Activated CD8-positive, alpha-beta T cell treated with anti-CD3 and anti-CD28 coated beads for 36 hours (primary cell): ENCODE measurements around the gene IFNA2. TPM values are rescaled to one million over a fixed set of nuclear protein-coding genes. Genes with fewer than 3 reads are reported as not detected.

Source experiments
- ATAC-seq: fragments of 200-7000 bp; cut with Tn5 transposase; one replicate; pipeline ENCODE4 v1.10.0; 2021; ENCODE audit warnings: mild to moderate bottlenecking, moderate library complexity
- CTCF ChIA-PET: fragments of 350-600 bp; sonication (Branson Sonifier 250); formaldehyde crosslinking; loops from one replicate; lab custom pipeline; 2021; ENCODE audit warnings: antibody characterized with exemption; lab: Charles Lee
- POLR2A ChIA-PET: fragments of 350-600 bp; sonication (Branson Sonifier 250); formaldehyde crosslinking; loops from one replicate; lab custom pipeline; 2021; ENCODE audit warnings: antibody characterized with exemption; lab: Charles Lee
- DNase-seq: peaks from one replicate; pipeline ENCODE4 v3.0.0-alpha.2; 2020
- H3K27ac Mint-ChIP-seq: one replicate; pipeline ENCODE4 v1.8.0; 2021; ENCODE audit warnings: mild to moderate bottlenecking, mixed read lengths
- H3K27me3 Mint-ChIP-seq: one replicate; pipeline ENCODE4 v1.8.0; 2021; ENCODE audit warnings: mixed read lengths
- H3K36me3 Mint-ChIP-seq: one replicate; pipeline ENCODE4 v1.8.0; 2021; ENCODE audit warnings: low read depth, mixed read lengths
- H3K4me1 Mint-ChIP-seq: one replicate; pipeline ENCODE4 v1.8.0; 2021; ENCODE audit warnings: low read depth, mixed read lengths
- H3K4me3 Mint-ChIP-seq: one replicate; pipeline ENCODE4 v1.8.0; 2021; ENCODE audit warnings: mild to moderate bottlenecking, moderate library complexity, mixed read lengths
- H3K9me3 Mint-ChIP-seq: one replicate; pipeline ENCODE4 v1.8.0; 2021; ENCODE audit warnings: mixed read lengths
- CTCF ChIP-seq: fragments of 200-600 bp; IDR thresholded peaks from one replicate; pipeline ENCODE4 v1.8.0; 2022; ENCODE audit warnings: antibody characterized with exemption, mild to moderate bottlenecking
- intact Hi-C: fragments of 100-400 bp; cut with micrococcal nuclease; formaldehyde crosslinking; loops from one replicate; pipeline ENCODE4 v1.10.0; 2022
- total RNA-seq, 2 experiments: library from RNA; stranded (reverse); gene quantifications; one replicate each; pipeline ENCODE4 v1.2.3, GENCODE V29; 2021

Gene IFNA2
- total RNA-seq, 2 experiments from 2014 or later = not detected

GRCh38 chr9:21340735-21341134, 44.5 kb downstream of the IFNA2 start:
- H3K36me3 Mint-ChIP-seq = no peaks in the 10 kb centered on the region
- intact Hi-C loops = no loop called here
- CTCF ChIA-PET = interaction anchor here (0.6 to 1.2 kb wide), 5 partner anchors 14 to 73 kb away, joined by 3 to 6 read pairs (median 3); no protein-coding TSS in a partner anchor
- H3K4me3 Mint-ChIP-seq = no peak overlapping the region
- POLR2A ChIA-PET = no interaction called here
- H3K4me1 Mint-ChIP-seq = peaks cover 10% of the 10 kb centered on the region
- H3K27me3 Mint-ChIP-seq = peaks cover 27% of the 10 kb centered on the region
- ATAC-seq (no peak), DNase-seq (no peak)
- no peaks in the 10 kb centered on the region for H3K9me3 Mint-ChIP-seq
- no peak overlapping the region for H3K27ac Mint-ChIP-seq
- no peak for TF ChIP-seq CTCF

DNA sequence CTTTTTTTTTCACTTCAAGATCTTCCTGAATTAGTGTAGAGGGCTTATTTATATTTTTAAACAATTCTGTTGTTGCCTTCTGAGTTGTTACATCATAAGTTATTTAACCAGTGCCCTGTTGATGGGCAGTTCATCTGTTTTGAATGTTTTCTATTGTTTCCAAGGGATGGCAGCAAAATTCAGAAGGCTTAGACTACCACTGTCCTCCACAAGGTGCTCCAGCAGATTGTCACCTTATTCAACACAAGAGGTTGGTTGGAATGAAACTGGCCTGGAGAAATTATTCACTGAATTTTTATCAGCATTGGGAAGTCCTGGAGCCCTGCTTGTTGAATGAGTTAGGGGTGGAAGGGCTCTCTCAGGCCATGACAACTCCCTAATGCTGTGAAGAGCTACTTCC, 48.7 kb downstream of the IFNA2 start:
- ChIA-PET POLR2A (no interaction called here), CTCF (interaction anchor here (0.8 to 1.9 kb wide), 6 partner anchors 10 to 123 kb away, joined by 3 to 6 read pairs (median 4); no protein-coding TSS in a partner anchor)
- DNase-seq = no peak
- no peak for TF ChIP-seq CTCF
- H3K36me3 Mint-ChIP-seq = peaks cover 21% of the 10 kb centered on the region
- H3K4me3 Mint-ChIP-seq = peak overlapping the region; percentile 89
- peaks cover 2% of the 10 kb centered on the region for H3K27me3 Mint-ChIP-seq
- H3K27ac Mint-ChIP-seq = no peak overlapping the region
- H3K4me1 Mint-ChIP-seq = peaks cover 34% of the 10 kb centered on the region
- H3K9me3 Mint-ChIP-seq = peaks cover 2% of the 10 kb centered on the region
- ATAC-seq = no peak
- intact Hi-C loops = no loop called here

DNA sequence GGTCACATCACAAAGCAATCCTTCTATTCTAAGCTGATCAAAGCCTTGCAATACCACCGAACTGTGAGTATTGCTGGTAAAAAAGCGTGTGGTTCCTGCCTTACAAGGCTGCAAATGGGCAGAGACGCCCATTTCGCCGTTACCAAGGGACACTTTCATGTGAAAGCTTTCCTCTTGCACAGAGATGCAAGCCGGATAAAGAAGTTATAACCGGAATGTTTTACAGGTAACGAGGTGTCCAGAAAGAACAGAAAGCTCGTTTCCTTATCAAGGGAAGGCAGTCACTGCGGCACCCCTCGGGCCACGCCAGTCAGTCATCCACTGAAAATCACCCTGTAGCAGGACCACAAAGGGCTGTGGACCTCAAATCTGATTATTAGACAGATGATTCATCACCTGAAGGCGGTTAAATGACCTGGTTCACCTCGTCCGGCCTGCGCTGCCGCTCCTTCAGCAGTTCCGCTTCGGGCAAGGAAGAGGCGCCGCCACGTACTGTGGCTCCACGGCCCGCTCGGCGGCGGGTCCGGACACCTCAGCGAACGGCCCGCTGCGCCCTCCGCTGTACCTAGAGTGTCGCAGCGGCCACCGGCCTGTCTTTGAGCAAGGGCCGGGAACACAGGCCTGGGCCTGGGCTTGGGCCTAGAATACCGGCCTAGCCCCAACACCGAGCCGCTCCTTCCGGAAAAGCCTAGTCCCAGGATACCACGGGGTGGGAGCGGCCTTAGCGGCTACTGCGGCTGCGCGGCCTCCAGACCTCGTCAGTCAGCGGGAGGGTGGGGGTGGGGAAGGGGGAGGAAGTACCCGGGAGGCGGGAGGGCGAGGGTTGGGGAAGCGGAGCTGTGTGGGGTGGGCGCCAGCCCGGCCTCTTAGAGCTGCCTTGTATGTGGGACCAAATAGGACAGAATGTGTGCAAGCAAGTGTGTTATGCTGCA, 50.2 kb downstream of the IFNA2 start, which contains the start of gene KLHL9:
TSS of gene KLHL9 (minus strand) at position 704 of the 932 bp plus-strand sequence. CDS start at position 159, 545 bp downstream.
- CTCF ChIA-PET = interaction anchor here (0.7 to 8.2 kb wide), 13 partner anchors 9 to 460 kb away, joined by 3 to 150 read pairs (median 4); no protein-coding TSS in a partner anchor
- ATAC-seq = peak; percentile 90

More for the DNA sequence above, 50.2 kb downstream of the IFNA2 start, which contains the start of gene KLHL9:
- POLR2A ChIA-PET = interaction anchor here (0.6 to 1.2 kb wide), 4 partner anchors 43 to 127 kb away, joined by 3 to 5 read pairs (median 3); no protein-coding TSS in a partner anchor
- Mint-ChIP-seq H3K36me3 (peaks cover 25% of the 10 kb centered on the region), H3K27ac (peak within 1 kb of the TSS; percentile 89), H3K27me3 (no peaks in the 10 kb centered on the region), H3K9me3 (peaks cover 2% of the 10 kb centered on the region), H3K4me1 (peaks cover 47% of the 10 kb centered on the region), H3K4me3 (peak within 1 kb of the TSS; percentile 89)
- peak; percentile 89 for DNase-seq
- TF ChIP-seq CTCF = no peak
- intact Hi-C loops = no loop called here

Other genes with a start within 250 kb of the IFNA2 start
- not detected for gene IFNW1, start 243.6 kb downstream of the IFNA2 start, total RNA-seq
- gene IFNA21, start 218.7 kb downstream of the IFNA2 start, total RNA-seq = not detected
- gene IFNA4, start 197.8 kb downstream of the IFNA2 start, total RNA-seq = not detected
- gene IFNA7, start 183.2 kb downstream of the IFNA2 start, total RNA-seq = not detected
- not detected for gene IFNA10, start 178.3 kb downstream of the IFNA2 start, total RNA-seq
- not detected for gene IFNA16, start 168.1 kb downstream of the IFNA2 start, total RNA-seq
- not detected for gene IFNA17, start 157.2 kb downstream of the IFNA2 start, total RNA-seq
- not detected for gene IFNA14, start 145.4 kb downstream of the IFNA2 start, total RNA-seq
- gene IFNA5, start 80.1 kb downstream of the IFNA2 start, total RNA-seq = not detected
- gene KLHL9, start 50.0 kb downstream of the IFNA2 start, total RNA-seq = 10 to 100 TPM; 15.6 to 15.8 TPM
- gene IFNA6, start 34.5 kb downstream of the IFNA2 start, total RNA-seq = not detected
- not detected for gene IFNA13, start 17.3 kb downstream of the IFNA2 start, total RNA-seq
- gene IFNA8, start 23.7 kb upstream of the IFNA2 start, total RNA-seq = not detected
- not detected for gene IFNA1, start 55.0 kb upstream of the IFNA2 start, total RNA-seq
- not detected for gene IFNE, start 96.9 kb upstream of the IFNA2 start, total RNA-seq